IMR-90 (cell line): ENCODE data around the gene SPTLC2. TPM values are rescaled to one million over a fixed set of nuclear protein-coding genes. Genes with fewer than 3 reads are reported as not detected.

Source experiments
- ATAC-seq: fragments of 200-7000 bp; cut with Tn5 transposase; 2 replicates; pipeline ENCODE4 v1.9.1; 2020; ENCODE audit warnings: low read depth, mild to moderate bottlenecking, moderate library complexity
- BruUV-seq: library from RNA; stranded (reverse); fragments of 400-500 nt; replicated peaks from 2 replicates; lab custom pipeline; 2021; lab: Mats Ljungman, UMichigan
- CTCF ChIA-PET: fragments of 300-600 bp; formaldehyde crosslinking; extraction: SDS; loops from one replicate; lab custom pipeline; 2021; ENCODE audit warnings: antibody characterized with exemption; lab: Yijun Ruan, JAX
- POLR2A ChIA-PET: fragments of 300-600 bp; sonication (Branson Sonifier 250); formaldehyde crosslinking; loops from one replicate; lab custom pipeline; 2022; ENCODE audit warnings: antibody characterized with exemption; ENCODE audit not compliant: unreplicated experiment; lab: Charles Lee
- DNase-seq: peaks from one replicate; pipeline ENCODE4 v3.0.0; 2013
- H2AFZ ChIP-seq: replicated peaks from 2 replicates; pipeline ENCODE3; 2013; ENCODE audit warnings: low read length, mild to moderate bottlenecking; ENCODE audit not compliant: poor library complexity
- H2AK5ac ChIP-seq: 2 replicates; pipeline ENCODE4 v1.6.1; 2013; ENCODE audit warnings: low read depth, low read length, inconsistent platforms
- H2AK9ac ChIP-seq: replicated peaks from 2 replicates; pipeline ENCODE3; 2013; ENCODE audit warnings: mild to moderate bottlenecking, low read depth, low read length, moderate library complexity; ENCODE audit not compliant: poor library complexity
- H2BK120ac ChIP-seq: 2 replicates; pipeline ENCODE4 v1.6.1; 2013; ENCODE audit warnings: low read depth, low read length, inconsistent platforms
- H2BK15ac ChIP-seq: 3 replicates; pipeline ENCODE4 v1.6.1; 2013; ENCODE audit warnings: low read depth, low read length, inconsistent platforms
- H2BK20ac ChIP-seq: 2 replicates; pipeline ENCODE4 v1.6.1; 2013; ENCODE audit warnings: low read depth, mild to moderate bottlenecking, inconsistent platforms, low read length, moderate library complexity
- H2BK5ac ChIP-seq: 2 replicates; pipeline ENCODE4 v1.6.1; 2013; ENCODE audit warnings: mild to moderate bottlenecking, low read depth, low read length, inconsistent platforms; ENCODE audit not compliant: poor library complexity, severe bottlenecking
- H3K14ac ChIP-seq: replicated peaks from 2 replicates; pipeline ENCODE4 v1.6.1; 2013; ENCODE audit warnings: low read depth, low read length, inconsistent platforms
- H3K18ac ChIP-seq: 2 replicates; pipeline ENCODE4 v1.6.1; 2013; ENCODE audit warnings: low read depth, low read length, control low read depth
- H3K23ac ChIP-seq: 2 replicates; pipeline ENCODE4 v1.6.1; 2013; ENCODE audit warnings: low read depth, low read length, inconsistent platforms
- H3K27ac ChIP-seq: 2 replicates; pipeline ENCODE4 v1.5.1; 2013; ENCODE audit warnings: mild to moderate bottlenecking, control low read depth, low read length; ENCODE audit not compliant: insufficient read depth
- H3K27me3 ChIP-seq: 2 replicates; pipeline ENCODE4 v1.6.1; 2013; ENCODE audit warnings: low read length; ENCODE audit not compliant: control insufficient read depth, insufficient read depth
- H3K36me3 ChIP-seq: 2 replicates; pipeline ENCODE4 v1.6.1; 2013; ENCODE audit warnings: low read length, mixed read lengths; ENCODE audit not compliant: control insufficient read depth, insufficient read depth
- H3K4ac ChIP-seq: 2 replicates; pipeline ENCODE4 v1.6.1; 2013; ENCODE audit warnings: low read depth, low read length, inconsistent platforms
- H3K4me1 ChIP-seq: 2 replicates; pipeline ENCODE4 v1.6.1; 2013; ENCODE audit warnings: low read length, mixed read lengths; ENCODE audit not compliant: control insufficient read depth, insufficient read depth
- H3K4me2 ChIP-seq: 2 replicates; pipeline ENCODE4 v1.6.1; 2013; ENCODE audit warnings: low read depth, mild to moderate bottlenecking, control low read depth, low read length, moderate library complexity
- H3K4me3 ChIP-seq: 2 replicates; pipeline ENCODE4 v1.5.1; 2013; ENCODE audit warnings: low read depth, mild to moderate bottlenecking, control low read depth, low read length, moderate library complexity; ENCODE audit not compliant: insufficient read depth
- H3K56ac ChIP-seq: 2 replicates; pipeline ENCODE4 v1.6.1; 2013; ENCODE audit warnings: low read length, inconsistent platforms; ENCODE audit not compliant: insufficient read depth; ENCODE audit errors: extremely low read depth
- H3K79me1 ChIP-seq, 2 experiments: 2 replicates each; pipeline ENCODE4 v1.6.1; 2013; ENCODE audit warnings: low read length in 2 of 2, inconsistent platforms in 1 of 2, low read depth in 1 of 2
- H3K9ac ChIP-seq: 2 replicates; pipeline ENCODE4 v1.6.1; 2013; ENCODE audit warnings: low read depth, low read length, control low read depth
- H3K9me1 ChIP-seq: 2 replicates; pipeline ENCODE4 v1.6.1; 2013; ENCODE audit warnings: low read length, inconsistent platforms; ENCODE audit not compliant: insufficient read depth
- H3K9me3 ChIP-seq: 2 replicates; pipeline ENCODE4 v1.6.1; 2013; ENCODE audit warnings: low read length; ENCODE audit not compliant: control insufficient read depth, insufficient read depth
- H4K20me1 ChIP-seq: 2 replicates; pipeline ENCODE4 v1.6.1; 2013; ENCODE audit warnings: low read length, inconsistent platforms; ENCODE audit not compliant: insufficient read depth
- H4K5ac ChIP-seq: 2 replicates; pipeline ENCODE4 v1.6.1; 2013; ENCODE audit warnings: mild to moderate bottlenecking, low read depth, low read length, control low read depth
- H4K8ac ChIP-seq, 2 experiments: 2 replicates each; pipeline ENCODE4 v1.6.1; 2013; ENCODE audit warnings: low read depth in 2 of 2, low read length in 2 of 2, control low read depth in 1 of 2, inconsistent platforms in 1 of 2
- H4K91ac ChIP-seq: 2 replicates; pipeline ENCODE4 v1.6.1; 2013; ENCODE audit warnings: low read depth, low read length, inconsistent platforms; ENCODE audit not compliant: insufficient read depth
- MAFK ChIP-seq: IDR thresholded peaks from 2 replicates; pipeline ENCODE4 v1.6.1; 2012; ENCODE audit warnings: low read depth, low read length, improper control_type of control experiment
- MXI1 ChIP-seq: IDR thresholded peaks from 2 replicates; pipeline ENCODE4 v1.6.1; 2012; ENCODE audit warnings: low read depth, mild to moderate bottlenecking, low read length, moderate library complexity, borderline replicate concordance
- WGBS, 2 experiments: methylation state at CpG; one replicate each; pipeline versions ENCODE4 v1.1.5 to v1.1.7; 2013; ENCODE audit warnings: missing lambda C conversion rate in 2 of 2; ENCODE audit not compliant: insufficient read length in 1 of 2; ENCODE audit errors: extremely low coverage in 2 of 2; 5-methylcytosine and 5-hydroxymethylcytosine counted together
- dilution Hi-C: fragments of 300-500 bp; cut with HindIII; formaldehyde crosslinking; loops from one replicate; pipeline ENCODE4 v1.14.3; 2018; ENCODE audit warnings: low sequenced_read_pairs; ENCODE audit not compliant: unreplicated experiment
- in situ Hi-C: fragments of 300-500 bp; cut with MboI; formaldehyde crosslinking; loops from 3 replicates; pipeline ENCODE4 v1.14.3; 2019; ENCODE audit warnings: low sequenced_read_pairs, inconsistent platforms, mixed read lengths
- intact Hi-C: fragments of 100-400 bp; cut with micrococcal nuclease; formaldehyde crosslinking; loops from 2 replicates; pipeline ENCODE4 v1.10.0; 2022
- polyA plus RNA-seq, 3 experiments: library from polyadenylated mRNA; depleted of rRNA; stranded (reverse); fragments of >200 nt; gene quantifications; 2 replicates each; pipeline ENCODE4 v1.2.3, GENCODE V29; 2012; ENCODE audit warnings: low replicate concordance in 1 of 3
- total RNA-seq: library from RNA; depleted of rRNA; stranded (reverse); fragments of >200 nt; gene quantifications from 2 replicates; pipeline ENCODE4 v1.2.3, GENCODE V29; 2012

Gene SPTLC2
- total and polyA plus RNA-seq, 2 of the 4 experiments (the other 2 are of a cell fraction) = 22.6 to 68.3 TPM

DNA sequence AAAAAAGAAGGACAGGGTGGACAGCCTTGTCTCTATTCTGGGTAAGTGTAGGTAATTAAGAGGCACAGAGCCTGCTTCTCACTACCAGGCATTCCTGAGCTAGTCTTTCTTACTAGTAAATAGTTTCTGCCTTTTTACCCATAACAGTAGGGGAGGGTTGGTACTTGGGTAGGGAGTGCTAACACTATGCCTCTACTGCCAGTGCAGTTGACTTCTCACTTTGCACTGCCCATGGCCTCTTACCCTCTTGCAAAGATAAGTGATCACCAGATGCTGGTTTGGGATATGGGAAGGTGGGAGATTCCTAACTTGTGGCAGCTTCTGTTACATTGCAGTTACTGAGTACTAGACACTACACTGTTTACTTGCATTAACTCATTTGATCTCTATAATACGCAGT lies 146.9 kb downstream of the SPTLC2 start:
- no CpG with 5 or more reads among the region's 1 CpG for WGBS, 2 experiments
- ATAC-seq (no peak), DNase-seq (no peak)
- Histone ChIP-seq H2AK9ac (no peak overlapping the region), H2AK5ac (no peak overlapping the region), H3K4me3 (no peak overlapping the region), H4K5ac (no peak overlapping the region), H3K56ac (no peak overlapping the region), H3K9me3 (no peaks in the 10 kb centered on the region), H4K8ac (no peak overlapping the region), H3K4me2 (no peak overlapping the region), H4K20me1 (no peaks in the 10 kb centered on the region; the same call in 1 of the 2 replicates), H3K18ac (no peak overlapping the region), H3K36me3 (peaks cover 23% of the 10 kb centered on the region), H3K9ac (no peak overlapping the region), H3K27me3 (peaks cover 10% of the 10 kb centered on the region), H4K91ac (no peak overlapping the region), H3K4ac (no peak overlapping the region), H3K9me1 (no peaks in the 10 kb centered on the region; the same call in 1 of the 2 replicates), H3K14ac (no peak overlapping the region), H2BK20ac (no peak overlapping the region), H2BK15ac (no peak overlapping the region), H3K79me1 (no peaks in the 10 kb centered on the region), H2AFZ (no peak overlapping the region), H2BK120ac (no peak overlapping the region), H3K4me1 (no peaks in the 10 kb centered on the region), H3K23ac (no peak overlapping the region), H3K27ac (no peak overlapping the region), H2BK5ac (no peak overlapping the region)
- no peak for TF ChIP-seq MXI1
- no peak for TF ChIP-seq MAFK
- CTCF ChIA-PET = interaction anchor here (0.8 to 2.2 kb wide), 3 partner anchors 10 to 12 kb away, joined by 3 to 8 read pairs (median 3); no protein-coding TSS in a partner anchor
- intact Hi-C loops (no loop called here), in situ Hi-C loops (loop anchor here (10.0 kb wide), 1 partner anchor 245 kb away; no protein-coding TSS in a partner anchor), dilution Hi-C loops (no loop called here)
- no TSS peak for BruUV-seq
- POLR2A ChIA-PET = no interaction called here
